HEK293 (cell line): ENCODE measurements around the gene SLC18A2.

Experiments
- CTCF ChIA-PET: fragments of 350-600 bp; formaldehyde crosslinking; extraction: SDS; loops from one replicate; lab custom pipeline; 2021; ENCODE audit warnings: antibody characterized with exemption; lab: Yijun Ruan, JAX
- POLR2A ChIA-PET: fragments of 300-600 bp; formaldehyde crosslinking; extraction: SDS; loops from one replicate; lab custom pipeline; 2020; ENCODE audit warnings: antibody characterized with exemption, inconsistent platforms; lab: Yijun Ruan, JAX
- H3K27ac ChIP-seq: fragments of 200-500 bp; sonication (Bioruptor generic); 2 replicates; pipeline ENCODE4 v1.5.1; 2014; ENCODE audit warnings: low read depth, low read length, control low read depth, inconsistent platforms; ENCODE audit errors: extremely low read depth
- H3K36me3 ChIP-seq, 2 experiments: fragments of 200-500 bp in 1 of 2; sonication (Bioruptor generic) in 1 of 2; 1 replicate in 1 of 2; 2 replicates in 1 of 2; pipeline ENCODE4 v1.5.1; 2014 to 2017; ENCODE audit warnings: inconsistent platforms in 2 of 2, low read length in 2 of 2; ENCODE audit not compliant: control insufficient read depth in 2 of 2, insufficient read depth in 1 of 2
- H3K4me1 ChIP-seq: fragments of 200-500 bp; sonication (Bioruptor generic); 2 replicates; pipeline ENCODE4 v1.5.1; 2014; ENCODE audit warnings: mild to moderate bottlenecking, low read length, inconsistent platforms; ENCODE audit not compliant: control insufficient read depth, insufficient read depth
- H3K4me3 ChIP-seq: 2 replicates; pipeline ENCODE4 v1.5.1; 2011; ENCODE audit warnings: low read depth, mild to moderate bottlenecking, control low read depth, low read length, moderate library complexity
- H3K9me3 ChIP-seq: fragments of 200-500 bp; sonication (Bioruptor generic); 2 replicates; pipeline ENCODE4 v1.5.1; 2014; ENCODE audit warnings: low read depth, low read length, inconsistent platforms; ENCODE audit not compliant: control insufficient read depth, insufficient read depth
- GFI1B ChIP-seq: fragments of 450-650 bp; formaldehyde crosslinking; IDR thresholded peaks from 2 replicates; pipeline ENCODE4 v1.5.1; 2016; ENCODE audit warnings: missing biosample characterization, missing genetic modification characterization
- GLI4 ChIP-seq: fragments of 450-650 bp; formaldehyde crosslinking; IDR thresholded peaks from 2 replicates; pipeline ENCODE4 v1.5.1; 2016; ENCODE audit warnings: missing biosample characterization, missing genetic modification characterization
- KLF7 ChIP-seq: fragments of 450-650 bp; formaldehyde crosslinking; IDR thresholded peaks from 2 replicates; pipeline ENCODE4 v1.5.1; 2016; ENCODE audit warnings: missing biosample characterization, missing genetic modification characterization, borderline replicate concordance
- ZFP3 ChIP-seq: fragments of 450-650 bp; formaldehyde crosslinking; IDR thresholded peaks from 2 replicates; pipeline ENCODE4 v1.5.1; 2016; ENCODE audit warnings: low read depth, missing biosample characterization, missing genetic modification characterization
- ZFP41 ChIP-seq: fragments of 450-650 bp; formaldehyde crosslinking; IDR thresholded peaks from 2 replicates; pipeline ENCODE4 v1.5.1; 2016; ENCODE audit warnings: missing biosample characterization, missing genetic modification characterization, borderline replicate concordance
- ZNF10 ChIP-seq: fragments of 450-650 bp; formaldehyde crosslinking; IDR thresholded peaks from 2 replicates; pipeline ENCODE4 v1.5.1; 2017; ENCODE audit warnings: missing biosample characterization, missing genetic modification characterization
- ZNF114 ChIP-seq: fragments of 450-650 bp; formaldehyde crosslinking; IDR thresholded peaks from 2 replicates; pipeline ENCODE4 v1.5.0; 2017; ENCODE audit warnings: missing biosample characterization, missing genetic modification characterization
- ZNF214 ChIP-seq: fragments of 450-650 bp; formaldehyde crosslinking; IDR thresholded peaks from 2 replicates; pipeline ENCODE4 v1.5.1; 2017; ENCODE audit warnings: missing biosample characterization, mild to moderate bottlenecking, missing genetic modification characterization, borderline replicate concordance
- ZNF223 ChIP-seq: fragments of 450-650 bp; formaldehyde crosslinking; IDR thresholded peaks from 2 replicates; pipeline ENCODE4 v1.5.1; 2016; ENCODE audit warnings: missing biosample characterization, missing genetic modification characterization
- ZNF266 ChIP-seq: fragments of 450-650 bp; formaldehyde crosslinking; IDR thresholded peaks from 2 replicates; pipeline ENCODE4 v1.5.1; 2016; ENCODE audit warnings: missing biosample characterization, missing genetic modification characterization, low read depth
- ZNF521 ChIP-seq: fragments of 450-650 bp; formaldehyde crosslinking; IDR thresholded peaks from 2 replicates; pipeline ENCODE4 v1.5.1; 2017; ENCODE audit warnings: missing biosample characterization, mild to moderate bottlenecking, missing genetic modification characterization
- ZNF585B ChIP-seq: fragments of 450-650 bp; formaldehyde crosslinking; IDR thresholded peaks from 2 replicates; pipeline ENCODE4 v1.5.1; 2016; ENCODE audit warnings: missing biosample characterization, missing genetic modification characterization
- ZNF610 ChIP-seq: fragments of 450-650 bp; formaldehyde crosslinking; IDR thresholded peaks from 2 replicates; pipeline ENCODE4 v1.5.1; 2016; ENCODE audit warnings: missing biosample characterization, missing genetic modification characterization, borderline replicate concordance
- ZNF658 ChIP-seq: fragments of 450-650 bp; formaldehyde crosslinking; IDR thresholded peaks from 2 replicates; pipeline ENCODE4; 2016; ENCODE audit warnings: missing biosample characterization, missing genetic modification characterization
- ZNF776 ChIP-seq: fragments of 450-650 bp; formaldehyde crosslinking; IDR thresholded peaks from 2 replicates; pipeline ENCODE4 v1.5.0; 2017; ENCODE audit warnings: missing biosample characterization, missing genetic modification characterization, borderline replicate concordance
- TF ChIP-seq, protein P1 (sequence below): fragments of 450-650 bp; formaldehyde crosslinking; IDR thresholded peaks from 2 replicates; pipeline ENCODE4 v1.5.1; 2016; ENCODE audit warnings: missing biosample characterization, missing genetic modification characterization
- TF ChIP-seq, protein P2 (sequence below): fragments of 450-650 bp; formaldehyde crosslinking; IDR thresholded peaks from 2 replicates; pipeline ENCODE4 v1.5.1; 2017; ENCODE audit warnings: missing biosample characterization, missing genetic modification characterization
- TF ChIP-seq, protein P3 (sequence below): fragments of 450-650 bp; formaldehyde crosslinking; IDR thresholded peaks from 2 replicates; pipeline ENCODE4 v1.5.1; 2016; ENCODE audit warnings: missing biosample characterization, missing genetic modification characterization

SLC18A2 gene

DNA sequence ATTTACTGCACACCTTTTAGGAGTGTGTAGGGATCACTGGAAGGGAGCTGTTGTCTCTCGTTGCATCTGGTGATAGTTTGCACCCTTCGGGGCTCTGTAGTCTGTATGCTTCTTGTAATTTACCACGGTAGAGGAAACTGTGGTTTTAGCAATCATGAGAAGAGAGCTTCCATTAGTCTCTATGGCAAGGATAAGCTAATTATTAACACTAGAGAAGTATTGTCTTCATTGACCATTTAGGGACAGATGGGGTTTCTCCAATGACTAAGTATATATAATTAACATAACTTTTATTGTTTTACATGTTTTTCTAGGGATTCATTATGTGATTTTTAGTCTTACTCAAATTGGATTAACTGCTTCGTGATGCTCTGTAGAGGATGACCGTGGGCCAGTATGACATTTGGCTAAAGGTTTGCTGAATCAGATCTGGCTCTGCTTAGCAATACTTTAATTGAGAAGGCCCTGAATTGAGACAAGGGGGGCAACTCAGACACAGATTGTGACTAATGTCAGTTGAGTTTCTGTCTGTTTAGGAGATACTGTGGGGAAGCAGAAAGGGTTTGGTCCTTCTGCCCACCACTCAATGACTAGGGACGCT lies 8.7 kb downstream of the SLC18A2 start:
- H3K27ac ChIP-seq = no peak overlapping the region

DNA sequence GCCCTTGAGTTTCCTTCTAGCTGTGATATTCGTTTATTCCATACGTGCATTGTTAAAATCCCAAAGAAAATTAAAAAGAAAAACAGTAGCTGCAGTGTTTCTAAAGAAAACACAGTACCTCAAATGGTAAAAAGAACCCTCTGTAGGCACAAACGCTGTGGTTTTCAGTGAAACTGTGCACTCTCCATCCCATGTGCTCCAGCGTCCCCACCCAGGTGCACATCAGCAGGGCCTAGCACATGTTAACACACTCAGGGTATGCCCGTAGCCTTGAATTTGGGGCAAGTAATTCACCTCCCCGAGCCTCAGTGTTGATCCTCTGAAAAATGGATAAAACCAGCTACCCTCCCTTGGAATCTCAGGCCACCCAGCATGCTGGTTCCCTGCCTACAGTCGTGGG lies 9.5 kb downstream of the SLC18A2 start:
- Histone ChIP-seq H3K4me1 (no peaks in the 10 kb centered on the region), H3K4me3 (no peak overlapping the region), H3K27ac (no peak overlapping the region), H3K9me3 (no peaks in the 10 kb centered on the region), H3K36me3 (no peaks in the 10 kb centered on the region)
- CTCF ChIA-PET = interaction anchor here (1.7 kb wide), 1 partner anchor 34 kb away, joined by 6 read pairs; no protein-coding TSS in a partner anchor
- TF ChIP-seq GFI1B (no peak), ZNF266 (no peak)
- POLR2A ChIA-PET = no interaction called here

More for the DNA sequence above, 8.7 kb downstream of the SLC18A2 start:
- Histone ChIP-seq H3K4me1 (no peaks in the 10 kb centered on the region), H3K36me3 (no peaks in the 10 kb centered on the region), H3K4me3 (no peak overlapping the region), H3K9me3 (no peaks in the 10 kb centered on the region)
- ChIA-PET CTCF (interaction anchor here (0.6 to 1.7 kb wide), 4 partner anchors 9 to 71 kb away, joined by 3 to 10 read pairs (median 5); no protein-coding TSS in a partner anchor), POLR2A (no interaction called here)
- TF ChIP-seq ZNF114 (tag by site-specific recombination) (no peak), ZFP41 (tag by site-specific recombination) (no peak), ZNF585B (no peak), ZNF658 (tag by site-specific recombination) (no peak), ZNF776 (tag by site-specific recombination) (no peak), ZNF214 (tag by site-specific recombination) (no peak), ZNF521 (tag by site-specific recombination) (no peak), ZNF223 (tag by site-specific recombination) (no peak), ZFP3 (tag by site-specific recombination) (no peak), ZNF10 (tag by site-specific recombination) (no peak), GLI4 (tag by site-specific recombination) (no peak), ZNF610 (tag by site-specific recombination) (no peak), KLF7 (tag by site-specific recombination) (no peak)
- TF ChIP-seq, protein P1, sequence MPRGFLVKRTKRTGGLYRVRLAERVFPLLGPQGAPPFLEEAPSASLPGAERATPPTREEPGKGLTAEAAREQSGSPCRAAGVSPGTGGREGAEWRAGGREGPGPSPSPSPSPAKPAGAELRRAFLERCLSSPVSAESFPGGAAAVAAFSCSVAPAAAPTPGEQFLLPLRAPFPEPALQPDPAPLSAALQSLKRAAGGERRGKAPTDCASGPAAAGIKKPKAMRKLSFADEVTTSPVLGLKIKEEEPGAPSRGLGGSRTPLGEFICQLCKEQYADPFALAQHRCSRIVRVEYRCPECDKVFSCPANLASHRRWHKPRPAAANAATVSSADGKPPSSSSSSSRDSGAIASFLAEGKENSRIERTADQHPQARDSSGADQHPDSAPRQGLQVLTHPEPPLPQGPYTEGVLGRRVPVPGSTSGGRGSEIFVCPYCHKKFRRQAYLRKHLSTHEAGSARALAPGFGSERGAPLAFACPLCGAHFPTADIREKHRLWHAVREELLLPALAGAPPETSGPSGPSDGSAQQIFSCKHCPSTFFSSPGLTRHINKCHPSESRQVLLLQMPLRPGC = no peak
- TF ChIP-seq, protein P2, sequence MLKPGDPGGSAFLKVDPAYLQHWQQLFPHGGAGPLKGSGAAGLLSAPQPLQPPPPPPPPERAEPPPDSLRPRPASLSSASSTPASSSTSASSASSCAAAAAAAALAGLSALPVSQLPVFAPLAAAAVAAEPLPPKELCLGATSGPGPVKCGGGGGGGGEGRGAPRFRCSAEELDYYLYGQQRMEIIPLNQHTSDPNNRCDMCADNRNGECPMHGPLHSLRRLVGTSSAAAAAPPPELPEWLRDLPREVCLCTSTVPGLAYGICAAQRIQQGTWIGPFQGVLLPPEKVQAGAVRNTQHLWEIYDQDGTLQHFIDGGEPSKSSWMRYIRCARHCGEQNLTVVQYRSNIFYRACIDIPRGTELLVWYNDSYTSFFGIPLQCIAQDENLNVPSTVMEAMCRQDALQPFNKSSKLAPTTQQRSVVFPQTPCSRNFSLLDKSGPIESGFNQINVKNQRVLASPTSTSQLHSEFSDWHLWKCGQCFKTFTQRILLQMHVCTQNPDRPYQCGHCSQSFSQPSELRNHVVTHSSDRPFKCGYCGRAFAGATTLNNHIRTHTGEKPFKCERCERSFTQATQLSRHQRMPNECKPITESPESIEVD (tag by site-specific recombination) = no peak
- TF ChIP-seq, protein P3, sequence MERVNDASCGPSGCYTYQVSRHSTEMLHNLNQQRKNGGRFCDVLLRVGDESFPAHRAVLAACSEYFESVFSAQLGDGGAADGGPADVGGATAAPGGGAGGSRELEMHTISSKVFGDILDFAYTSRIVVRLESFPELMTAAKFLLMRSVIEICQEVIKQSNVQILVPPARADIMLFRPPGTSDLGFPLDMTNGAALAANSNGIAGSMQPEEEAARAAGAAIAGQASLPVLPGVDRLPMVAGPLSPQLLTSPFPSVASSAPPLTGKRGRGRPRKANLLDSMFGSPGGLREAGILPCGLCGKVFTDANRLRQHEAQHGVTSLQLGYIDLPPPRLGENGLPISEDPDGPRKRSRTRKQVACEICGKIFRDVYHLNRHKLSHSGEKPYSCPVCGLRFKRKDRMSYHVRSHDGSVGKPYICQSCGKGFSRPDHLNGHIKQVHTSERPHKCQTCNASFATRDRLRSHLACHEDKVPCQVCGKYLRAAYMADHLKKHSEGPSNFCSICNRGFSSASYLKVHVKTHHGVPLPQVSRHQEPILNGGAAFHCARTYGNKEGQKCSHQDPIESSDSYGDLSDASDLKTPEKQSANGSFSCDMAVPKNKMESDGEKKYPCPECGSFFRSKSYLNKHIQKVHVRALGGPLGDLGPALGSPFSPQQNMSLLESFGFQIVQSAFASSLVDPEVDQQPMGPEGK (tag by site-specific recombination) = no peak
